Adrenal gland (tissue), 12 donors: Measurements from ENCODE around the gene BPI. TPM values are rescaled to one million over a fixed set of nuclear protein-coding genes. Genes with fewer than 3 reads are reported as not detected.

Experiments
- DNase-seq, 7 donors: peaks; one replicate each; pipeline ENCODE4 v3.0.0-alpha.2; 2019 to 2020
- H3K27ac ChIP-seq, 5 donors: fragments of 200-600 bp; sonication (generic) in 4 of 5; 1 replicate in 3 of 5; 2 replicates in 2 of 5; pipeline versions ENCODE4 v1.5.1 to v1.8.0; 2016 to 2020; ENCODE audit warnings: mild to moderate bottlenecking in 1 of 5
- H3K27me3 ChIP-seq: fragments of 200-600 bp; 2 replicates; pipeline ENCODE4 v1.8.0; 2021
- H3K36me3 ChIP-seq, 2 donors: fragments of 200-600 bp; replicated peaks in 1 of 2; 1 replicate in 1 of 2; 2 replicates in 1 of 2; pipeline versions ENCODE4 v1.5.1 to v1.8.0; 2018 to 2022
- H3K4me1 ChIP-seq, 2 donors: fragments of 200-600 bp; replicated peaks in 1 of 2; 1 replicate in 1 of 2; 2 replicates in 1 of 2; pipeline versions ENCODE4 v1.5.1 to v1.8.0; 2018 to 2021
- H3K4me3 ChIP-seq, 4 donors: fragments of 200-600 bp; sonication (generic) in 3 of 4; one replicate each; pipeline ENCODE4 v1.5.1; 2016 to 2018
- H3K9me3 ChIP-seq, 3 donors: fragments of 200-600 bp; sonication (generic) in 1 of 3; replicated peaks in 1 of 3; 1 replicate in 2 of 3; 2 replicates in 1 of 3; pipeline versions ENCODE4 v1.5.1 to v1.8.0; 2016 to 2021
- POLR2A ChIP-seq, 2 donors: fragments of 450-650 bp; IDR thresholded peaks; one replicate each; pipeline ENCODE4 v1.6.1; 2017; ENCODE audit warnings: antibody characterized with exemption in 2 of 2, mild to moderate bottlenecking in 2 of 2, moderate library complexity in 1 of 2
- WGBS, 4 donors: extraction: QIAGEN DNeasy Blood & Tissue Kit in 2 of 4; methylation state at CpG; one replicate each; pipeline versions ENCODE4 v1.1.5 to v1.1.7; 2013 to 2017; 5-methylcytosine and 5-hydroxymethylcytosine counted together
- intact Hi-C, 2 donors: fragments of 100-400 bp; cut with DNase I; formaldehyde crosslinking; loops; one replicate each; pipeline versions ENCODE4 v1.14.1 to v1.15.0; 2022 to 2023
- polyA plus RNA-seq, 3 donors: library from polyadenylated mRNA; stranded (reverse); fragments of 200-250 nt in 2 of 3; fragments of 350-450 nt in 1 of 3; fragmentation: Illumina TruSeq in 1 of 3; extraction: RNeasy Lipid Tissue Mini Kit (QIAGEN cat#74804) in 1 of 3; gene quantifications; one replicate each; pipeline ENCODE4 v1.2.3, GENCODE V29; 2013 to 2014
- total RNA-seq, 9 donors: library from RNA; depleted of rRNA in 4 of 9; stranded (reverse); fragments of >200 nt in 4 of 9; fragments of 120-200 nt in 1 of 9; fragmentation: NEBNext Ultra II Directional in 1 of 9; extraction: Animal tissue kit (Norgen Biotek cat#: 25700) in 1 of 9; gene quantifications; one replicate each; pipeline versions ENCODE4 v1.1.0 to v1.2.4, GENCODE V29; 2013 to 2023
- TF ChIP-seq, protein P1 (sequence below), 6 experiments: fragments of 450-650 bp in 4 of 6; fragments of 200-600 bp in 2 of 6; sonication (generic) in 1 of 6; IDR thresholded peaks; 1 replicate in 5 of 6; 2 replicates in 1 of 6; pipeline versions ENCODE4 v1.5.1 to v1.8.0; 2016 to 2021; ENCODE audit warnings: antibody characterized with exemption in 6 of 6, mild to moderate bottlenecking in 2 of 6, moderate library complexity in 1 of 6
- donor health status: healthy with polysubstance abuse.
- donor health status: Bipolar disorder and iron deficiency.
- donor health status: DM: yes; HTN: yes; CAD: no.
- donor health status: DM: no; HTN: no; CAD: no.
- donor health status: DM: no; HTN: no; CAD: no.
- donor health status: DM: yes; HTN: yes; CAD: no.

Gene BPI
- total and polyA plus RNA-seq, 12 donors, result 0.13 to 0.74 (median 0.21) TPM; not detected in 2

DNA sequence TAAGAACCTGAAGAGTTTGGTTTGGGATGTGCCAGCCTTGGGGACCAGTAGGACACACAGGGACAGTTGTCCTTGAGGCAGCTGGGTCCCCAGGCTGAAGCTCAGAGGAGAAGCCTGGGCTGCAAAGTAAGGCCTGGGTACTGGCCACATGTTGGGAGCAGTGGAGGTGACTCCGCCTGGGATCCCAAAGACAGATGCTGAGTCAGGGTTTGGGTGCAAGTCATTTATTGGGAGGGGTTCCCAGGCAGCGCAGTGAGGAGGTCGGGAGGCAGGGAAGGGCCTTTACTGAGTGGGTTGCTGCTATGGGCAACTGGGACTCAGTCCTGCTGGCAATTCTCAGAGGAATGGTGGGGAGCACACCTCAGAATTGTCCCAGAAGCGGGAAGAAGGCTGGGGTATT is 12.4 kb downstream of the BPI start:
- Histone ChIP-seq H3K27me3 (no peaks in the 10 kb centered on the region), H3K36me3 (no peaks in the 10 kb centered on the region), H3K4me1 (no peaks in the 10 kb centered on the region), H3K9me3 (no peaks in the 10 kb centered on the region), H3K27ac (no peak overlapping the region), H3K4me3 (no peak overlapping the region)
- WGBS, 4 donors, result 87 to 97% (median 93%) methylated on average over 3 to 4 of the region's 4 CpGs
- TF ChIP-seq, protein P1, sequence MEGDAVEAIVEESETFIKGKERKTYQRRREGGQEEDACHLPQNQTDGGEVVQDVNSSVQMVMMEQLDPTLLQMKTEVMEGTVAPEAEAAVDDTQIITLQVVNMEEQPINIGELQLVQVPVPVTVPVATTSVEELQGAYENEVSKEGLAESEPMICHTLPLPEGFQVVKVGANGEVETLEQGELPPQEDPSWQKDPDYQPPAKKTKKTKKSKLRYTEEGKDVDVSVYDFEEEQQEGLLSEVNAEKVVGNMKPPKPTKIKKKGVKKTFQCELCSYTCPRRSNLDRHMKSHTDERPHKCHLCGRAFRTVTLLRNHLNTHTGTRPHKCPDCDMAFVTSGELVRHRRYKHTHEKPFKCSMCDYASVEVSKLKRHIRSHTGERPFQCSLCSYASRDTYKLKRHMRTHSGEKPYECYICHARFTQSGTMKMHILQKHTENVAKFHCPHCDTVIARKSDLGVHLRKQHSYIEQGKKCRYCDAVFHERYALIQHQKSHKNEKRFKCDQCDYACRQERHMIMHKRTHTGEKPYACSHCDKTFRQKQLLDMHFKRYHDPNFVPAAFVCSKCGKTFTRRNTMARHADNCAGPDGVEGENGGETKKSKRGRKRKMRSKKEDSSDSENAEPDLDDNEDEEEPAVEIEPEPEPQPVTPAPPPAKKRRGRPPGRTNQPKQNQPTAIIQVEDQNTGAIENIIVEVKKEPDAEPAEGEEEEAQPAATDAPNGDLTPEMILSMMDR (IDR thresholded peaks at IDR 0.05), result no peak
- TF ChIP-seq POLR2A (IDR thresholded peaks at IDR 0.05), result no peak
- DNase-seq, result no peak
- intact Hi-C loops, result no loop called here

DNA sequence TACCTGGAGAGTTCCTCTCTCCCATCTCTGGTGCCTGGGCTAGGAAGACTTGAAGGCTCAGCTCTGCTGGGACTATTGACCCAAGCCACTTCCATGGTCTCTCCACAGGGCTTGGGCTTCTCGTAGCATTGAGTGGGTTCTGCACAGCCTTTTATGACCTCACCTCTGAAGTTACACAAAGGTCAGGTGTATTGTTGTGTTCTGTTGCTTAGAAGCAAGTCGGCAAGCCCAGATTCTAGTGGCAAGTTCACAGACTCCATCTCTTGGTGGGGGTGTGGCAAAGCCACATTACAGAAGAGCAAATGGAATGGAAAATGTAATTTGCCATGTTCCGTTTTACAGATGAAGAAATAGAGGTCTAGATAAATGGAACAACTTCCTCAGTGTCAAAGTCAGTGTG is 13.5 kb downstream of the BPI start:
- TF ChIP-seq, protein P1 (IDR thresholded peaks at IDR 0.05), result no peak
- no peak for TF ChIP-seq POLR2A (IDR thresholded peaks at IDR 0.05)
- Histone ChIP-seq H3K4me1 (no peaks in the 10 kb centered on the region), H3K4me3 (no peak overlapping the region), H3K36me3 (no peaks in the 10 kb centered on the region), H3K27me3 (no peaks in the 10 kb centered on the region), H3K27ac (no peak overlapping the region), H3K9me3 (no peaks in the 10 kb centered on the region)
- intact Hi-C loops, result no loop called here
- 82 to 93% (median 84%) methylated on average over 3 of the region's 3 CpGs for WGBS, 4 donors
- DNase-seq, result no peak

DNA sequence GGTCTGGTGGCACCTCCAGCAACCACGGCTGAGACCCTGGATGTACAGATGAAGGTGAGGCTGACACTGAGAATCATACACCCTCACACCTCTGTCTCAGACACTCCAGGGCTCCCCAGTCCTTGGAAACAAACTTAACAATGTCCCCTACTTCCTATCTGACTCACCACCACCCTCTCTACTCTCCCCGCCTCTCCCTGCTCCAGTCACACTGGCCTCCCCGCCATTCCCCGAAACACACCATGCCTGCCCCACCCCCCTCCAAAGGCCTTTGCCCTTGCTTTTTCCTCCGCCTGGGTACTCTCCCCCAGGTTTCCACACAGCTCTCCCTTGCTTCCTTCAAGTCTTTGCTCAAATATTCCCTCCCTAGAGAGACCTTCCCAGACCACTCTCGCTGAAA is 16.3 kb downstream of the BPI start:
- H3K27me3 ChIP-seq, result no peaks in the 10 kb centered on the region
- intact Hi-C loops, result no loop called here
- no peak for DNase-seq
- no peak overlapping the region for H3K4me3 ChIP-seq
- no peak overlapping the region for H3K27ac ChIP-seq
- no peak for TF ChIP-seq POLR2A (IDR thresholded peaks at IDR 0.05)
- TF ChIP-seq, protein P1 (IDR thresholded peaks at IDR 0.05), result no peak
- H3K36me3 ChIP-seq, result no peaks in the 10 kb centered on the region
- 54 to 80% (median 67%) methylated on average over 6 of the region's 6 CpGs for WGBS, 4 donors
- no peaks in the 10 kb centered on the region for H3K9me3 ChIP-seq
- H3K4me1 ChIP-seq, result no peaks in the 10 kb centered on the region

DNA sequence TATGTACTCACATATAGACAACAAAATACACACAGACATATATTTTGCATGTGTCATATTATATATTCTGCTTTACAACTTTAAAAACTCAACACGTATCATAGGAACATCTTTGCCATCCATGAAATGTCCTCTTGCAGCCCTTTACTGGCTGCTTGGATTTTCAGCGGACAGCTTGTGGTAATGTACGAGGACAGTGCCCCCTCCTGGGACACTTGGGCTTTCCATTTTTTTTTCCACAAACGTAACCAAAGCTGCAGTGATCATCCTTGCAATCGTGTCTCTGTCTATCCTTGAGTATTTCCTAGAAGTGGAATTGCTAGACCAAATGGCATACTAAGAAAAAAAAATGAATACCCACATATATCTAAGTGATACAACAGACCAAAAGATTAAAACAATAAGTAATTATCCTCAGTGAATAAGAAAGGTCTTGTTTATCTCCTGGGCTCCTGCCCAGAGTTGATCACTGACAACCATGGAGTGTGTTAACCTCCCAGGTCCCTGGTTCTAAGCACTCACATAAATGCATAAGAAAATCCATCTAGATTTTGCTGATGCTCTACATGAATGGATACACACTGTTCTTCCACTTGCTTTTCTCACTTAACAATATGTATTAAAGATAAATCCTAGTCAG is 18.1 kb downstream of the BPI start:
- intact Hi-C loops, result no loop called here
- Histone ChIP-seq H3K36me3 (no peaks in the 10 kb centered on the region), H3K4me1 (no peaks in the 10 kb centered on the region), H3K27me3 (no peaks in the 10 kb centered on the region), H3K9me3 (no peaks in the 10 kb centered on the region), H3K27ac (no peak overlapping the region), H3K4me3 (no peak overlapping the region)
- WGBS, 4 donors, result 0 to 3% (median 1%) methylated on average over 5 of the region's 5 CpGs
- peak; percentile 26 to 61 (median 46) for DNase-seq
- TF ChIP-seq, protein P1 (IDR thresholded peaks at IDR 0.05), result peak; percentile 36 to 62 (median 52)
- TF ChIP-seq POLR2A (IDR thresholded peaks at IDR 0.05), result no peak
